Epithelial cell of prostate (primary cell): Measurements from ENCODE around the gene MRPS5.

ENCODE experiments used
- DNase-seq: peaks from one replicate; pipeline ENCODE4 v3.0.0-alpha.2; 2011; ENCODE audit warnings: low read depth, low spot score
- H3K27ac ChIP-seq: fragments of 450-650 bp; 2 replicates; pipeline ENCODE4 v1.5.1; 2017; ENCODE audit warnings: mild to moderate bottlenecking

MRPS5 gene

GRCh38 chr2:95037384-95037839 is 84.2 kb downstream of the MRPS5 start:
- DNase-seq: no peak
- H3K27ac ChIP-seq: no peak overlapping the region

GRCh38 chr2:95036596-95037383 is 84.8 kb downstream of the MRPS5 start:
- DNase-seq: no peak
- no peak overlapping the region for H3K27ac ChIP-seq
